Central memory CD4-positive, alpha-beta T cell (primary cell): Measurements from ENCODE around the gene FUZ.

Experiments used
- DNase-seq: peaks from one replicate; pipeline ENCODE4 v3.0.0; 2022
- total RNA-seq, 3 experiments: gene quantifications; one replicate each; lab custom pipeline; 2026; lab: John Stamatoyannopoulos, UW

Gene FUZ, protein sequence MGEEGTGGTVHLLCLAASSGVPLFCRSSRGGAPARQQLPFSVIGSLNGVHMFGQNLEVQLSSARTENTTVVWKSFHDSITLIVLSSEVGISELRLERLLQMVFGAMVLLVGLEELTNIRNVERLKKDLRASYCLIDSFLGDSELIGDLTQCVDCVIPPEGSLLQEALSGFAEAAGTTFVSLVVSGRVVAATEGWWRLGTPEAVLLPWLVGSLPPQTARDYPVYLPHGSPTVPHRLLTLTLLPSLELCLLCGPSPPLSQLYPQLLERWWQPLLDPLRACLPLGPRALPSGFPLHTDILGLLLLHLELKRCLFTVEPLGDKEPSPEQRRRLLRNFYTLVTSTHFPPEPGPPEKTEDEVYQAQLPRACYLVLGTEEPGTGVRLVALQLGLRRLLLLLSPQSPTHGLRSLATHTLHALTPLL
- 6.6 to 19.9 (median 11.3) reads per million in 3 experiments for total RNA-seq

DNA sequence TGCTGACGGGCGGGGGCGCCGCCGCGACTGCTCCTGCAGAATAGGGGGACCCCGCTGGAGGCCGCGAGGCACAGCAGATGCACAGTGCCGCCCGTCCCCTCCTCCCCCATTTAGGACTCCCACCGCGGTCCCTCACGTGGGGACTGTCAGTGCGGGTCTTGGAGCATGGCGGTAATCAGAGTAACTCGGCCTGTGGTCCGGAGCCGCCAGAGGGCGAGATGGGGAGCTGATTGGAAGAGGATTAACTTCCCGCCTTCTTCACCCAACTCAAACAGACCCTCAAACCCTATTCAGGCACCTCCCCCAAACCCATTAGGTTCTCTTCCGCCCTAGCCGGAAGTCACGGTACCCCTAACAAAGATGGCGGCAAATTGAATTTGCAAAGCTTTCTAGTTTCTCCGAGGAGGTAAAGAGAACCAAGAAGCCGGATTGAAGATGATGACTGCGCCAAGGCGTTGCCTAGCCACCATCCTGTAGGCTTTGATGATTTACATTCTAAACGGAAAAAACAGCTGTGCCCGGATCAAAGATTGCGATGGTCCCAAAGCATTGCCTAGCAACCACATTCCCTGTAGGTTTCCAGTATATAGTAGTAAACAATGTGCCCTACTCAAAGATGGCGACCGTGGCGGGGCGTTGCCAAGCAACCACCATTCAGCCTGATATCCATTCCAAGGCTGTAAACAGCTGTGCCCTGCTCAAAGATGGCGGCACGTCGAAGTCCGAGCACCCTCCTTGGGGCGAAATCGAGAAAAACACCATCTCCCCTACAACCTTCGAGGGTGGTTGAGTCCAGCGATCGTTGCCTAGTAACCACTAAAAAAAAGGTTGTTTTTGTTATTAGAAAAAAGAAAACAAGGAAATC is at the start of gene FUZ:
Gene FUZ, minus strand, starts transcription at position 296 of the 865 bp plus-strand sequence. Its CDS starts 186 bp downstream, at position 110.
- peak; percentile 94 for DNase-seq

DNA sequence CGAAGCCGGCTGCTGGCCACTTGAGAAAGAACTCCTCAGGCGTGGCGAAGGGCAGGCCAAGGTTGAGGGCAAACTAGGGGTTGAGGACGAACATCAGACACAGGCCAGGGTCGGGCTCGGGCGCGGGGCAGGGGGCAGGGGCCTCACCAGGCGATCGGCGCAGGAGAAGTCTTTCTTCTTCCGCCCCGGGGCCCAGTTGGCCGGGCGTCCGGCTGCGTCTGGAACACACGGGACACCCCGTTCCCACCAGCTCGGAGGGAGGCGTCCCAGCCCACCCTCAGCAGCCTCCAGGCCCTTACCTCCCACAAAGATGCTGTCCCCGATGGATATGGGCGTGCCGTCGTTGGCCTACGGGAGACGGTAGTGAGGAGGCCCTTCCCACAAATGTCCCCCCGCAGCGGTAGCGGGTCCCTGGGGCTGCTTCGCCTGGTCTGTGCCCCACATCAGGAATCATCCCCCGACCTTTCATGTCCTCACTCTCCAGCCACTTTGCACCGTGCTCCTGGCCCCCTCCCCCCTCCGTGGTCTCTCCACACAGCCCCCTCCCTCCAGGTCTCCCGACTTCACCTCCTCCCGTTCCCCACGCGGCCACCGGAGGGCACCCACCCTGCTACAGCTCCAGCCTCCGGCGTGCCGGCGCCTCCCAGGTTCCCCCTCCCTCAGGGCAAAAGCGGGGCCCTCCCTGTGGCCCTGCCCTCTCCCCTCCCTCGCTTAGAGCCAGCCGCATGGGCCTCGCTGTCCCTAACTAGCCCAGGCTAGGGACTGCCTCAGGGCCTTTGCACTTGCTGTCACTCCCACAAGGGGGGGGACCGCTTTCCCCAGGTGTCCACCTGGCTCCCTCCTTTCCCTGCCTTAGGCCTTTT is 49.5 kb upstream of the FUZ start:
- DNase-seq: no peak

DNA sequence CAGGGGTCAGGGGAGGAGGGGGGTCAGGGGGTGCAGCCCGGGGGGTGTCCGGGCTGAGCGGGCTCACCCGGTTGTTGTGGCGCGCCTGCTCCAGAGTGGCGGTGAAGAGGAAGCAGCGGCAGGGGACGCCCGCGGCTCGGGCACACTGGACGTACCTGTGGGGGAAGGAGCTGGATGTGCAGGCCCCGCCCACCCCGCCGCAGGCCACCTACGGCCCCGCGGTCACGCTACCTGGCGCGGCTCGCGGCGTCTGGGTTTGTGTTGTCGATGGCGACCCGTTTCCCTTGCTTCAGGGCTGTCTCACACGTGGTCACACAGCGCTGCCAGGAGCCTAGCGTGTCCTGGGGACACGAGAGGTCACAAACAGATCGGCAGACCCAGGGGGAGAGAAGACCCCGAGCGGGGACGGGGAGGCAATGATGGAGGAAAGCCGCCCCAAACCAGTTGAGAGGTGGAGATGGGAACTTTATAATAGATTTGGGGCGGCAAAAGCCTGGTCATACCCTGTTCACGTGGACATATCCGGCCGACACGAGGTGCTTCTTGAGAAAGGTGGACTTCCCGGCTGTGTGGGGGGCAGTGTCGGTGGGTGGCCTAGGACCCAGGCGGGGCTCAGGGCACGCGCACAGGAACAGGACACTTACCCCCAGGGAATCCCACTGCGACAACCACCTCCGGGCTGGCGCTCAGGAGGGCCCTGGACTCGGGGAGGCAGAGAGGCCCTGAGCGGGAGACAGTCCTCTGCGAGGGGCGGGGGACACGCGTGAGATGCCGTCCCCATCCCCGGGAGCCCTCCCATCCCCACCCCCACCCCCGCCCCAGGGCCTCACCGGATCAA is 48.7 kb upstream of the FUZ start:
- no peak for DNase-seq

DNA sequence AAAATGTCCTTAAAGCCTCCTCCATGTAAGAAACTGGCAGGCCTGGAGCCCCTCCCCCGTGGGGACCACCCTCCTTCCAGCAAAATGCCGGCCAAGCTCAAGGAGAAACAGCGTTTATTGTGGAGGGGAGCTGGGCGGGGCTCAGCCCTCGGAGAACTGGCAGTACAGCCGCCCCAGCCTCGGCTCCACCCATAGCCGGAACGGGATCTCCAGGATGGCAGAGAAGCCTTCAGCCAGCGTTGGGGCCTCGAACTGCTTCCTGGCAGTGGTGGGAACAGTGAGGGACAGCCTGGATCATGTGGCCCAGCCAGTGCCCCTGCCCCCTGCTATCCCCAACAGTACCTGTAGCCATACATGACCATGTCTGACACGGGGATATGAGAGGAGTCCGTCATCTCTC is 48.0 kb upstream of the FUZ start:
- DNase-seq: no peak

DNA sequence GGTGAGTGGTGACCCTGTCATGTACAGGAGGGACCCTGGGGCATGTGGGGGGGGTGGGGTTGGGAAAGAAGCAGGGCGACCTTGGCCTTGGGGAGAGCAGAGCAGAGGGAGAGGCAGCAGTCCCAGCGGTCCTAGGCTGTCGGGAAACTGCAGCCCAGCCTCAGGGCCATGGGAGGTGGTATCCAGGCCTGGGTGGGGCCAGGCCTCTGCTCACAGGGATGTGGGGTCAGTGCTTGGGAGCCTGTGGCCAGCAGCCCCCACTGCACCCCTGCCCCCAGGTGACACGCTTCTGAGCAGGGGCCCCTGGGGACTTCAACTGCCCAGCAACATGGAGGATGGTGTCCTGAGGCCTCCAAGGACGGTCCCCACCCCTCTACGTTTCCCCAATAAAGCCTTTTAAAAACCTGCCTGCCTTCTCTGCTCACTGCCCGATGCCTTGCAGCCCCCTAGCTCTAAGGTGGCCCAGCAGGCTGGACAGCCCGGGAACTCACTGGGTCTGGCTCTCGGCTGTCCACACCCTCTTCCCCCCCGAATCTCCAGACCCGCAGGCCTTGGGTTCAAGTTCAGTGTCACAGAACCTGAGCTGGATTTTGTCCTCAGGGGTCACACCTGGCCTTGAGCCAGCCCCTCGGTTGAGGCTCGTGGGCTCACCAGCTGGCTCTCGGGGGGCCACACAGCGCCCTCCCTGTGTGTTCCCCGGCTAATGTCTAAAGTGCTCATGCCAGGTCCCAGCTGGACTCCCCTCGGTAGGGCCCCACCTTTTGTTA is 47.4 kb upstream of the FUZ start:
- DNase-seq: no peak

DNA sequence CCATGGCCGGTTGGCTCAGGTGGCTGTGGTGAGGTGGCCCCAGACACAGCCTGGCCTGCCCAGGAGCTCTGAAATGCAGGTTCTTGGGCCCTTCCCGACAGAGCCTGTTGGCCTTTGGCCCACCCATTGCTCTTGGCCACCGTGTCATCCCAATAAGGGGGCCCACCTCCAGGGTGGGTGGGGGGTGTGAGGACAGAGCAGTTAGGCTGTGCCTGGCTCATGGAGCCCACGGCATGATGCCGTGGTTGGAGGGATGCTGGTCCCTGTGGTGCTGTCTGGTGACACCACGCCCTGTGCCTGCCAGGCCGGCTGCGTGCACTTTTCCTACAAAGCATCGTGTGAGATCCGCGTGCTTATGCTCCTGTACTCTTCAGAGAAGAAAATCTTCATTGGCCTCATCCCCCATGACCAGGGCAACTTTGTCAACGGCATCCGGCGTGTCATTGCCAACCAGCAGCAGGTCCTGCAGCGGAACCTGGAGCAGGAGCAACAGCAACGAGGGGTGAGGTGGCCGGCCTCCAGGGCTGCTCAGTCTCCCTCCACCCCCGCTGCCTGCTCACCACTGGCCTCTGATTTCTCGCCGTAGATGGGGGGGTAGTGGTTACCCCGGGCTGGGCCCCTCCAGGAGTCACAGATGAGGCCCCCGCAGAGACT is 46.7 kb upstream of the FUZ start:
- no peak for DNase-seq

DNA sequence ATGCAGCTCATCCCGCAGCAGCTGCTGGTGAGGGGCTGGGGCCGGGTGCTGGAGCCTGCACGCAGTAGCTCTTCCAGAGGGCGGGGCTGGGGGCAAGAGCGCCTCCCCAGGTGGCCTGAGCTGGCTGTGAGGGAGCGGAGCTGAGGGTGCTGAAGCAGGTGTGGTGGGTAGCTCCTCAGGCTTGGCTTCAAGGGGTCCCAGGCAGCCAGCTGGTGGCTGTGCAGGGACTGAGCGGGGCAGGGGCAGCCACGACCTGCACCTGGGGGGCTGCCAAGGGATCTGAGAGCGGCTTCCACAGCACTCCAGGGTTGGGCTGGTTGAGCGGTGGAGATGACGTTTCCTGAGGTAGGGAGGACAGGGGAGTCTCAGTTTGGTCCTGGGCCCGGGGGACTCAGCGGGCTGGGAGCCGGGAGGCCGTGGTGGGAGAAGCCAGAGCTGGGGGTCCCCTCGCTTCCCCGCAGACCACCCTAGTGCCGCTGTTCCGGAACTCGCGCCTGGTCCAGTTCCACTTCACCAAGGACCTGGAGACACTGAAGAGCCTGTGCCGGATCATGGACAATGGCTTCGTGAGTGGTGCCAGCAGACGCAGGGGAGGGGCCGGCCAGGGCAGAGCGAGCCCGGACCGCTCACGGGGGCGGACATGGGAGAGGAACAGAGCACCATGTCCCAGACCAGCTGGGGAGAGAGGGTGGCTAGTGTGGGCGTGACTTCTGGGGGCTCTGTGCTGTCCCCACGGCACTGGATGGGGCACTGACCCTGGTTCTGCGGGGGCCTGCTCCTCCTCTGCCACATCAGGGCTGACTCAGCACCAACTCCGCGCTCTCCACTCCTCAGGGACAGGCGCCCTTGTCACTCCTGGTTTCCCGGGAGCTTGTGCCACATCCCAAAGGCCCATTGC is 45.2 kb upstream of the FUZ start:
- DNase-seq: no peak

DNA sequence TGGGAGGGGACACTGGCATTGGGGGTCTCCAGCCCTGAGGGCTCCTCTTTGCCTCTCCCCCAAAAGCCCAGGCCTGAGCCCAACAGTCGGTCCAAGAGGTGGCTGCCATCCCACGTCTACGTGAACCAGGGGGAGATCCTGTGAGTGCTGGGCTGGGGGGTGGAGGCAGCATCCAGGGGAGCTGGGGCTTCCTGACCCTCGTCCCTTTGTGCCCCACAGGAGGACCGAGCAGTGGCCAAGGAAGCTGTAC is 44.7 kb upstream of the FUZ start:
- no peak for DNase-seq

DNA sequence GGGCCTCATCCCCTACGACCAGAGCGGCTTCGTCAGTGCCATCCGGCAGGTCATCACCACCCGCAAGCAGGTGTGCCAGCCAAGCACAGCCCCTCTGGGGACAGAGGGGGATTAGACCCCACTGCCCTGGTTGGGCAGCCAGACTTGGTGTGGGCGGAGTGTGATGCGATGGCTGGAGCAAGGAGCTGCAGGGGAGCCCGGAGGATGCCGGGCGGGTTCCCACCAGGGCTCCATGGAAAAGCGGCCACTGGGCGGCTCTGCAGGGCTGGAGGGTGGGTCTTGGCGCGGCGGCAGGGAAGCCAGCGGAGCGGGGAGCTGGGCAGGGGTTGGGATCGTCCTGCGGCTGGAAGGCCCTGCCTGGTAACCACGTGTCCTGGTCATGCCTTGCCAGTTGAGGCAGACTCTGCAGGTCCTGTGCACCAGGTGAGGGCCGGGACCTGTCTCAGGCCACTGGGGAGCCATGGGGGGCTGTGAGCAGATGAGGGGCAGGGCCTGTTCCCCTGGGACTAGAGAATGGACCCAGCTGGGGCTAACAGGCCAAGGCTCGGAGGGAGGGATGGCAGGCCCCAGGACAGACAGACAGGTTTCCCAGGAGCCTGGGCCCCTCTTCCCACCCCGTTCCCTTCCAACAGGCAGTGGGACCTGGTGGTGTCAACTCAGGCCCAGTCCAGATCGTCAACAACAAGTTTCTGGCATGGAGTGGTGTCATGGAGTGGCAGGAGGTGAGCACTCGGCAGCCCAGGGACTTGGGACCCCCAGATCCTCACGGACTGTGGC is 44.2 kb upstream of the FUZ start:
- no peak for DNase-seq

DNA sequence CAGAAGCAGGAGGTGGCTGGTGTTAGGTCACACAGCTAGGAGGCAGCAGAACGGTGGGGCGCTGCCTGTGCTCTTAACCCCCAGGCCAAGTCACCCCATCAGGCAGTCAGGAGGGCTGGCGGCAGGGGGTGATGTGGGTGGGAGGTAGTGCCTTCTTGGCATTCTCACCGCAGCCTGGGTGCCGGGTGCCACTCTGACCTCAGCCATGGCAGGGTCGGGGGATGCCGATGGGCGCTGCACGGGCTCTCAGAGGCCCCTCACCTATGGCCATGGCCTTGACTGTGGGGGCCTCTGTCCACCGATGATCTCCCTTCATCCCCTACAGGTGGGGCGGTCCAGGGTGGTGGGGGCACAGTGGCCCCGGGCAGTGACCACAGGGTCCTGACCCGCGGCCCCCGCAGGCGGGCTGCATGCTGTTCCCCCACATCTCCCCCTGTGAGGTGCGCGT is 43.5 kb upstream of the FUZ start:
- no peak for DNase-seq

DNA sequence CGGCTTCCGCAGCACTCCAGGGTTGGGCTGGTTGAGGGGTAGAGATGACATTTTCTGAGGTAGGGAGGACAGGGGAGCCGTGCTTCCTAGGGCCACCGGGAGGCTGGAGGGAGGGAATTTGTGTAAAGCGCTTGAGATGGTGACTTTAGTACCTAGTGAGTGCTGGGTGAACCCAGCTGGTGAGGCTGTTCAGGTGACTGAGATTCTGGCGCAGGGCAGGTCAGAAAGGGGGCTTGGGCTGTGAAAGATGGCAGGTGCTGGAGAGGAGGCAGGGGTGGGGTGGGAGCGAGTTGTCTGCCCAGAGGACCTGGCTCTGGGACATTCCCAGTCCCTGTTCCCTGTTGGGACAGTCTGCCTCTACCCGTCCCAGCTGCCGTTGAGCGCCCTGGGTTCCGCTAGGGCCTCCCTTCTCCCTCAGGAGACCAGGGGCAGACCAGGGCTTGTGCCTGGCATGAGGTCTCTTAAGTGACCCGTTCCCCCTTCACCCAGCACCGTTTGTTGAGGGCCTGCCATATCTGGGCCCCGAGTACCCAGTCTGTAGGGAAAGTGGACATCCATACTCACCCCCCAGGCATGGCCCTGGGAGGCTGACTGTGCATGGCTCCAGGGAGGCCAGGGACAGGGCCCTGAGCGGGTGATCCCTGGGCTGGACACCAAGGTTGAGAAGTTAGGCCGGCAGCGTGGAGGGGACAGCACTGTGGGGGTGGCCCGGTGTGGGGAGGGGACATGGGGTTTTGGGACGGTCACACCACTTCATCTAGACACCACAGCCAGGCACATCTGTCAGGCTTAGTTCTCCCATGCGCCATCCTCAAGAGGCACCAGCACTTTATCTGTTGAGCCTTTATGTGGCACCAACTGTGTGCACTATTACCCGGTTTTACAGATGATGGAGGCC is 42.8 kb upstream of the FUZ start:
- no peak for DNase-seq

DNA sequence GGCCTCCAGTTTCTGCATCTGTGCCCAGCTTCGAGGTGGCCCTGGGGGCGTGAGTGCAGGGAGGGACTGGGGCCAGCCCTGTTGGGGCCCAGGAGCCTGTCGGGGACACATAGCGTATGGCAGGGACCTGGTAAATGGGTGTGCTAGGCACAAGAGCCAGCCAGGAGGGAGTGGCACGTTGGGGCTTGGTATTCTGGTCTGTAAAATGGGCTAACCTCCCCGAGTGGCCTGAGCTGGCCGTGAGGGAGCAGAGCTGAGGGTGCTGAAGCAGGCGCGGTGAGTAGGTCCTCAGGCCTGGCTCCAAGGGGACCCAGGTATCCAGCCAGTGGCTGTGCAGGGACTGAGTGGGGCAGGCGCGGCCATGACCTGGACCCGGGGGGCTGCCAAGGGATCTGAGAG is 42.2 kb upstream of the FUZ start:
- no peak for DNase-seq

DNA sequence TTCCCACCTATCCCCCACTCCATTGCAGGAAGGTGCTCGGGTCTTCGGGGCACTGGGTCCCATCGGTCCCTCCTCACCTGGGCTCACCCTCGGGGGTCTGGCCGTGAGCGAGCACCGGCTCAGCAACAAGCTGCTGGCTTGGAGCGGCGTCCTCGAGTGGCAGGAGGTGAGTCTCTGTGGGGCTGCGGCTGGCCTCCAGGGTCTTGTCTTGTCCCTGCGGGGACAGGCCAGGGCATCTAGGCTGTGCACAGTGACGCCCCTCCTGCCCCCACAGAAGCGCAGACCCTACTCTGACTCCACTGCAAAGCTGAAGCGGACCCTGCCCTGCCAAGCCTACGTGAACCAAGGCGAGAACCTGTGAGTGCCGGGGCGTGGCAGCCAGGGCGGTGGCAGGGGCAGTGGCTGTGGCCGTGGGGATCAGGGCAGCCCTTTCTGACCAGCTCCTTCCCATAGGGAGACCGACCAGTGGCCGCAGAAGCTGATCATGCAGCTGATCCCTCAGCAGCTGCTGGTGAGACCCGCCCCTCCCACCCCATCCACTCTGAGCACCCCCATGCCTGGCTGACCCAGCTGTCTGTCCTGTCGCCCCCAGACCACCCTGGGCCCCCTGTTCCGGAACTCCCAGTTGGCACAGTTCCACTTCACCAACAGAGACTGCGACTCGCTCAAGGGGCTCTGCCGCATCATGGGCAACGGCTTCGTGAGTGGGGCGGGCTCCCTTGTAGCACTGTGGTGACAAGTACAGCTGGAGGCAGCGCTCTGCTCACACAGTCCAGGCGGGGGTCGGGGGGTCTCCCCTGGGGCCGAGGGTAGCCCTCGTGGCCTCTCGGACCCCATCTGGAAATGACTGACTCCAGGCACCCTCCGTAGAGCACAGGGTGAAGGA is 41.5 kb upstream of the FUZ start:
- DNase-seq: no peak

DNA sequence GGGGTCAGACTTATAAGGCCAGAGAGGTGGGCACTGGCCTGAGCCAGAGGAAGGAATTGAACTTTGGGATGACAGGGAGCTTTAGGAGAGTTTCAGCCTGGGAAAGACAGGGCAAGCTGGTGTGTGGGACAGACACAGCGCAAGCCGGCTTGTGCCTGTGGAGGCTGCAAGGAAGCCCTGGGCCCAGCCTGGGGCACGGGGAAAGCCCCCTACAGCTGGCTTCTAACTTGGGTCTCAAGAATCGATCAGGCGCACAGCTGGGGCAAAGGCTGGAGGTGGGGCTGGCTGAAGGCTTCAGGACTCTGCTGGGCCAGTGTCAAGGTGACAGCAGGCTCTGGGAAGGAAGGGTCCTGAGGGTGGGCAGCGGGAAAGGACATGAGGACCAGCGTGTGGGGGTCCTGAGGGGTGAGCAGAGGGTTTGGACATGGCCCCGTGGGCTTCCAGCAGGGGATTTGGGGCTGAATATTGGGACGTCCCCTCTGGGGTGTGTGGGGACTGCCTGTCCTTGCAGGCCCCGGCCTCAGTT is 40.8 kb upstream of the FUZ start:
- DNase-seq: no peak

DNA sequence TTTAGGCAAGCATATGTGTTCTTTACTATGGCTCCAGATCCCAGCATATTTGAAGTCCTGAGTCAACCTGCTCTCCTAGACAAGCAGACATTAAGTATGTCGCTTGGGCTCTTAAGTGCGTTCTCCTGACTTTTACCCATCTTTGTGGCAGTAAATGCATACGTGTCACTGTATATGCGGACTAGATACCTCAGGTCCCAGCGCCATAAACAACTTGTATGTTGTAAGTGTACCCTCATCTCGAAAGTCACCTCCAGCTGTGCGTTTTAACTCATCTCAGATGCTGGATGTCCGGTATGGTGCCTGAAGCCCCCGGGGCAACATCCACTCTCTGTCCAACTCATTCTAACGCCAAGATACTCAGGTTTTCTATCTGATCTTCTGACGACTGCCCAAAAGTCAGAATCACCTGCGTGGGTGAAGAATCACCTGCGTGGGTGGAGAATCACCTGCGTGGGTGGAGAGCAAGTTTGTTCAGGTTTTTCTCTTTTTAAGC is 39.6 kb upstream of the FUZ start:
- DNase-seq: no peak
